PC-9 (cell line): Measurements from ENCODE around the gene CCL19.

Experiments used
- CTCF ChIP-seq: fragments of 200-600 bp; sonication (generic); conservative IDR thresholded peaks from 2 replicates; pipeline ENCODE4 v1.6.1; 2017; ENCODE audit warnings: mixed run types, antibody characterized with exemption, mild to moderate bottlenecking, moderate library complexity
- EZH2 ChIP-seq: fragments of 200-600 bp; sonication (generic); IDR thresholded peaks from 2 replicates; pipeline ENCODE4 v1.8.0; 2017; ENCODE audit warnings: antibody characterized with exemption, low read depth

GRCh38 chr9:34687276-34688030, 3.6 kb downstream of the CCL19 start:
- TF ChIP-seq CTCF: no peak
- no peak for TF ChIP-seq EZH2
